Subcutaneous adipose tissue (tissue), 4 donors: ENCODE measurements around the gene HSPG2. TPM values are rescaled to one million over a fixed set of nuclear protein-coding genes. Genes with fewer than 3 reads are reported as not detected.

Experiments
- total RNA-seq, 4 donors: library from RNA; depleted of rRNA; stranded (reverse); fragments of >200 nt; gene quantifications; one replicate each; pipeline ENCODE4 v1.1.0, GENCODE V29; 2016
- TF ChIP-seq, protein P1 (sequence below): fragments of 450-650 bp; IDR thresholded peaks from one replicate; pipeline ENCODE4 v1.5.1; 2016; ENCODE audit warnings: low read depth, mild to moderate bottlenecking, control low read depth, antibody characterized with exemption, moderate library complexity

HSPG2 gene
- total RNA-seq, 4 donors from 2014 or later: 90.5 to 556 (median 207) TPM

DNA sequence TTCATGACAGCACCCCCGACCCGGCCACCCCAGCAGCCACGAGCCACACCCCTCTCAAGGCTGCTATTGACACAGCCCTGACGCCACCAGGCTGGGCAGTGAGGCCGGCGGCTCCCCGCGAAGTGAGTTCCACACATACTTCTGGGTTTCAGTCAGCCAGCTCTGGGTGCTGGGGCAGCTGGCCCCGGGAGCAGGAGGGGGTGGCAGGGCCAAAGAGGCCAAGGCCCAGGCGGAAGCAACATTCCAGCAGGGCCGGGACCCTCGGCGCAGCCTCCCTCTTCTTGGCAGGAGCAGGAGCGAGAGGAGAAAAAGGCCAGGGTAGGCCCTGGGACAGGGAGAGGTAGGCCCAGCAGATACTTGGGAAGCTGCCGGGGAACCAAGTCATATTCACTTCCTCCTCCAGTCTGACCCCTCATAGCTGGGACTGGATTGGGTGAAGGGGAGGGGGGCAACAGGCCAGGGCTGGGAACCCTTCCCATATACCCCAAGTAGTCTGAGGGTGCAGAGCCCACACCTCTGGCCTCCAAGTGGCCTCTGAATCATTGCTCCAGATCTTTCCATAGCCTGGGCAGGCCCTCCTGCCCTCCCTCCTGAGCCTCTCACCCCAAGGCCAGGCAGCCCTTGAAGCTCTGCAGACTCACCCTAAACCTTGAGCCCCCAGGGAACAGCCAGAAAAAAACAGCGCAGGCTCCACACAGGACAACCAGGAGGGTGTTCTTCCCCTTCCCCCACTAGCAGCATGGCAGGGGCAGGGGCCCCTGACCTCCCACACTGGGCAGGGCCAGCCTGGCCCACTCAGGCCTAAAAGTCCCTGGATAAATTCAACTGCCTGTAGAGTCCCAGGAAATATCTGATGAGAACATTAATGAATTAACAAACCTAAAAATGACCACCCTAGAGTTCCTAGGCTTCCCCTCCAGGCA is 5.7 kb downstream of the HSPG2 start:
- TF ChIP-seq, protein P1, sequence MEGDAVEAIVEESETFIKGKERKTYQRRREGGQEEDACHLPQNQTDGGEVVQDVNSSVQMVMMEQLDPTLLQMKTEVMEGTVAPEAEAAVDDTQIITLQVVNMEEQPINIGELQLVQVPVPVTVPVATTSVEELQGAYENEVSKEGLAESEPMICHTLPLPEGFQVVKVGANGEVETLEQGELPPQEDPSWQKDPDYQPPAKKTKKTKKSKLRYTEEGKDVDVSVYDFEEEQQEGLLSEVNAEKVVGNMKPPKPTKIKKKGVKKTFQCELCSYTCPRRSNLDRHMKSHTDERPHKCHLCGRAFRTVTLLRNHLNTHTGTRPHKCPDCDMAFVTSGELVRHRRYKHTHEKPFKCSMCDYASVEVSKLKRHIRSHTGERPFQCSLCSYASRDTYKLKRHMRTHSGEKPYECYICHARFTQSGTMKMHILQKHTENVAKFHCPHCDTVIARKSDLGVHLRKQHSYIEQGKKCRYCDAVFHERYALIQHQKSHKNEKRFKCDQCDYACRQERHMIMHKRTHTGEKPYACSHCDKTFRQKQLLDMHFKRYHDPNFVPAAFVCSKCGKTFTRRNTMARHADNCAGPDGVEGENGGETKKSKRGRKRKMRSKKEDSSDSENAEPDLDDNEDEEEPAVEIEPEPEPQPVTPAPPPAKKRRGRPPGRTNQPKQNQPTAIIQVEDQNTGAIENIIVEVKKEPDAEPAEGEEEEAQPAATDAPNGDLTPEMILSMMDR: no peak

DNA sequence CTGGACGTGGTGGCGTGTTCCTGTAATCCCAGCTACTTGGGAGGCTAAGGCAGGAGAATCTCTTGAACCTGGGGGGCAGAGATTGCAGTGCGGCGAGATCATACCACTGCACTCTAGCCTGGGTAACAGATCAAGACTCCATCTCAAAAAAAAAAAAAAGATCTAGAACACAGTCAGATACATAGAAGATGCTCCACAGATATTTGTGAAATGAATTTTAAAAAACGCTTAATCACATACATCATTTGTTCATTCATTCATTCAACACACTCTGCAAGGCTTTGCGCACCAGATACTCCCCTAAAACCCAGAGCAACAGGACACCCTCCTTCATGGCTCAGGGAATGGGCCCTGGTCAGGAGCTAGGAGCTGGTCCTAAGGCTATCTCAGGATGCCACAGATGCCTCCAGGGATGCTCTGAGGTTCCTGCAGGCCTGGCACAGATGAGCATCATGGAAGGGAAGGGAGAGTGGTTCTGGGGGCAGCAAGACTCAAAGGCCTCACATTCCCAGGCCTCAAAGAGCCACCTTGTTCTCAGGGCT is 6.4 kb downstream of the HSPG2 start:
- TF ChIP-seq, protein P1: no peak

DNA sequence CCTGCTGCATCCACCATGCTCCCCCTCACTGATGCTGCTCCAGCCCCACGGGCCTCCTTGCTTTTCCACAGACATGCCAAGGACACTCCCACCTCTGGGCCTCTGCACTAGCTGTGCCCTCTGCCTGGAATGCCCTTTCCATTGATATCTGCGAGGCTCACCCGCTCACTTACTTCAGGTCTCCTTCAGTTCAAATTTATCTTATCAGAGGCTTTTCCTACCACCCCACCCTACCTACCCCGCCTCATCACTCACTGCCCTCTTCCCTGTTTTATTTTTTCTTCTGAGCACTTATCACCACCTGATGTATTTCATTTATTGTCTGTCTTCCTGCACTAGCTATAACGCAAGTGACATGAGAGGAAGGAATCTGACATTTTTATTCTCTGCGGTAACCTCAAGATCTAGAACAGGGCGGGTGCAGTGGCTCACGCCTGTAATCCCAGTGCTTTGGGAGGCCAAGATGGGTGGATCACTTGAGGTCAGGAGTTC is 7.0 kb downstream of the HSPG2 start:
- TF ChIP-seq, protein P1: no peak

DNA sequence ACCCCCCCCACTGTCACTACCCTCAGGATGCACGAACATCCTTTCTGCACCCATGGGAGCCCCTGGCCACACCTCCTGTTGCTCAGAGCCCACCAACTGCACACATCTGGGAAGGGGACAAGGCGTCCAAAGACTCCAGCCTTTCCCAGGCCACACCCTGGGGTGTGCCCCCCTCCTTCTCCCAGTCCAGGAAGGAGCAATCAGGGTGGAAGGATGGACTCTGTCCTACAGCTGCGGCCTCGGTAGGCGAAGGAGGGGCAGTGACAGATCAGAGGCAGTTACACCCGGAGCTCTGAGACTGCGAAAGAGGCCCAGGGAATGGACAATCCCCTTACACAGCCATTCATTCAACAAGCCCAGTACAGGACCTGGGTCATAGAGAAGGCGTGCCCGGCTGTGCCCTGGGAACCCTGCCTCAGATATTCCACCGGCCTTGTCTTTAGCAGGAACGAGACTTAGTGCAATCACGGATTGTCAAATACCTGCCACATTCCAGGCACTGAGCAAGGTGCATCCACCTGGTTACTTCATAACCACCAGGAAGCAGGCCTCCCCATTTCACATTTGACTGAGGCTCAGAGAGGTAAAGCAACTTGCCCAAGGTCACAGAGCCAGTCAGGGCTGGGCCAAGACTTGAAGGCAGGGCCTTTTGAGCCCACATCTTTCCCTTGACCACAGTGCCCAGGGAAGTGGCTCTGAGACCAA is 9.4 kb downstream of the HSPG2 start:
- TF ChIP-seq, protein P1: no peak

DNA sequence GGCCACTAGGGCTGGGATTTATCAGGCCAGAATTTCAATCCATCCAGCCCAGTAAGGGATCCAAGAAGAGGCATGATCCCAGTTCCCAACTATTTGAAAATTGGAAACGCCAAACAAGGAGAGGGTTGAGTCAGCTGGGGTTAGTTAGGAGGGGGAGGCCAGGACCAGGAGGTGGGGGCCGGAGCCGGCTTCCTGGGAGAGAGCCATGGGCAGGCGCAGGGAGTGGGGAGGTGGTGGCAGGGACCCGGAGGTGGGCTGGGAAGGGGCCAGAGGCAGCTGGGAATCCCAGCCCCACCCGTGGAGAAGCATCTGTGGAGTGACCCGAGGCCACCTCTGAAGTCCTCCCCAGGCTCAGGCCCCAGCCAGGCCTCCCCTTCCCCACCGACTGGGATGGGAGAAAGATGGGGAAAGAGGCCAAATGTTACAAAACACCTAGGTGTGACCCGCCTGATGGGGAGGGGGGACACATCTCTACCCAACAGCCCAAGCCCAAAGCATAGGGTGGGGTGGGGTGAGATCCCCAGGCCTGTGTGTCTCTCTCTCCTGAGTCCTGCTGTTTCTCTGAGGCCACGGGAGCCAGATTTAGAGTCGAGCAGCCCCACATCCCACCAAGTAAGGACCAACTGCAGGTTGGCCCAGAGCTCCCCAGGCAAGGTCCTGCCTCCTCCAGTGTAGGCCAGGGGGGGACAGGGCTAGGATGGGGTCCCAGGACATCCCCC is 10.1 kb downstream of the HSPG2 start:
- TF ChIP-seq, protein P1: no peak

DNA sequence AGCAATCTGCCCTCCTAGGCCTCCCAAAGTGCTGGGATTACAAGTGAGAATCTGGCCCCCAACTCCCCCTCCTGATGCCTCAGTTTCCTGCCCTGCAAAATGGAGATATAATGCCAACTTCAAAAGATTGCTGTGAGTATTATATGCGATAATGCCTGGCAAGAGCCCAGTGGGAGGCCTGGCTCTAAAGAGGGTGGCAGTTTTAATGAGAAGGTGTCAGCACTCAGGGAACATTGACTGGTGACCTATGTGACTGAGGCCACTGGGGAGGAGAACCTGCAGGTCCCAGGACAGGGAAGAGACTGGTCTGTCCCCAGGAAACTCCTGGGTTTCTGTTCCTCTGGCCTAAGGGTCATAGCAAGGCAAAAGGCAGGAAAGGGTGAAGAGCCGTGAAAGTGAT is 11.0 kb downstream of the HSPG2 start:
- TF ChIP-seq, protein P1: no peak
